Measurements from ENCODE around the gene GPX7. TPM values are rescaled to one million over a fixed set of nuclear protein-coding genes. Genes with fewer than 3 reads are reported as not detected.

The GPX7 gene
- total RNA-seq, 1 experiment from 2014 or later, result not detected

- Histone ChIP-seq H2AFZ (peak overlapping the region; percentile 95), H3K4me3 (peak overlapping the region; percentile 66), H3K4me1 (replicated peaks; ENCODE audit: insufficient read depth) (peaks cover 30% of the 10 kb centered on the region), H3K27me3 (ENCODE audit: insufficient read depth, low read depth) (no peaks in the 10 kb centered on the region), H3K27ac (peak overlapping the region; percentile 79), H4K20me1 (ENCODE audit: insufficient read depth) (peaks cover 17% of the 10 kb centered on the region; the same call in 1 of the 2 replicates), H3F3A (ENCODE audit: insufficient read depth, low read depth) (peaks cover 18% of the 10 kb centered on the region), H3K4me2 (peak overlapping the region; percentile 97), H3K9me2 (ENCODE audit: insufficient read depth) (no peaks in the 10 kb centered on the region), H3K36me3 (ENCODE audit: low read depth) (no peaks in the 10 kb centered on the region), H3K9me3 (ENCODE audit: insufficient read depth, low read depth) (no peaks in the 10 kb centered on the region), H3K79me2 (ENCODE audit: low read depth) (peaks cover 42% of the 10 kb centered on the region)
- POLR2A ChIA-PET (ENCODE audit: unreplicated experiment), result interaction anchor here (0.5 to 0.7 kb wide), 4 partner anchors 9 to 623 kb away, joined by 6 to 17 read pairs (median 8); no protein-coding TSS in a partner anchor
- BruUV-seq (replicated peaks), result no TSS peak
- DNase-seq, result peak; percentile 46 to 87
- CTCF ChIA-PET, result interaction anchor here (0.7 to 1.1 kb wide), 3 partner anchors 109 to 134 kb away, joined by 3 to 7 read pairs (median 4); no protein-coding TSS in a partner anchor
- TF ChIP-seq CTCF (conservative IDR thresholded peaks at IDR 0.05), result no peak
- no peak for TF ChIP-seq EZH2 (IDR thresholded peaks at IDR 0.05; ENCODE audit: low read depth)
- intact Hi-C loops (cut with micrococcal nuclease; ENCODE audit: unreplicated experiment), result loop anchor here (2.0 kb wide), 1 partner anchor 133 kb away; no protein-coding TSS in a partner anchor
These were observed 48.6 kb upstream of the GPX7 start for GRCh38 chr1:52553362-52554266.

GRCh38 chr1:52554267-52554640, 47.9 kb upstream of the GPX7 start:
- Histone ChIP-seq H4K20me1 (ENCODE audit: insufficient read depth) (peaks cover 16% of the 10 kb centered on the region; the same call in 1 of the 2 replicates), H3K9me3 (ENCODE audit: insufficient read depth, low read depth) (no peaks in the 10 kb centered on the region), H3K4me2 (peak overlapping the region; percentile 97), H3K27ac (no peak overlapping the region), H3K79me2 (ENCODE audit: low read depth) (peaks cover 35% of the 10 kb centered on the region), H3K27me3 (ENCODE audit: insufficient read depth, low read depth) (no peaks in the 10 kb centered on the region), H3F3A (ENCODE audit: insufficient read depth, low read depth) (peaks cover 18% of the 10 kb centered on the region), H2AFZ (peak overlapping the region; percentile 95), H3K36me3 (ENCODE audit: low read depth) (no peaks in the 10 kb centered on the region), H3K4me1 (replicated peaks; ENCODE audit: insufficient read depth) (peaks cover 30% of the 10 kb centered on the region), H3K4me3 (peak overlapping the region; percentile 66; the same call in 1 of the 2 replicates), H3K9me2 (ENCODE audit: insufficient read depth) (no peaks in the 10 kb centered on the region)
- no peak for DNase-seq
- intact Hi-C loops (cut with micrococcal nuclease; ENCODE audit: unreplicated experiment), result no loop called here
- BruUV-seq (replicated peaks), result TSS peak; percentile 72
- TF ChIP-seq EZH2 (IDR thresholded peaks at IDR 0.05; ENCODE audit: low read depth) (no peak), CTCF (conservative IDR thresholded peaks at IDR 0.05) (no peak)
- POLR2A ChIA-PET (ENCODE audit: unreplicated experiment), result no interaction called here
- CTCF ChIA-PET, result no interaction called here

GRCh38 chr1:52554756-52555155, 47.4 kb upstream of the GPX7 start:
- peak overlapping the region; percentile 97 for H3K4me2 ChIP-seq
- POLR2A ChIA-PET (ENCODE audit: unreplicated experiment), result interaction anchor here (0.7 kb wide), 1 partner anchor 135 kb away, joined by 5 read pairs; no protein-coding TSS in a partner anchor
- no TSS peak for BruUV-seq (replicated peaks)

More at GRCh38 chr1:52554756-52555155, 47.4 kb upstream of the GPX7 start:
- peaks cover 26% of the 10 kb centered on the region for H3K4me1 ChIP-seq (replicated peaks; ENCODE audit: insufficient read depth)
- H3K9me2 ChIP-seq (ENCODE audit: insufficient read depth), result no peaks in the 10 kb centered on the region
- intact Hi-C loops (cut with micrococcal nuclease; ENCODE audit: unreplicated experiment), result no loop called here
- H3K4me3 ChIP-seq, result no peak overlapping the region
- H4K20me1 ChIP-seq (ENCODE audit: insufficient read depth), result peaks cover 11% of the 10 kb centered on the region; the same call in 1 of the 2 replicates
- no peak overlapping the region for H3K27ac ChIP-seq
- no peaks in the 10 kb centered on the region for H3K36me3 ChIP-seq (ENCODE audit: low read depth)
- peak in 1 of 2 experiments; percentile 39 for DNase-seq
- TF ChIP-seq EZH2 (IDR thresholded peaks at IDR 0.05; ENCODE audit: low read depth) (no peak), CTCF (conservative IDR thresholded peaks at IDR 0.05) (no peak)
- no peak overlapping the region for H2AFZ ChIP-seq
- no peaks in the 10 kb centered on the region for H3K27me3 ChIP-seq (ENCODE audit: insufficient read depth, low read depth)
- no peaks in the 10 kb centered on the region for H3K9me3 ChIP-seq (ENCODE audit: insufficient read depth, low read depth)
- CTCF ChIA-PET, result no interaction called here
- peaks cover 30% of the 10 kb centered on the region for H3K79me2 ChIP-seq (ENCODE audit: low read depth)
- H3F3A ChIP-seq (ENCODE audit: insufficient read depth, low read depth), result peaks cover 18% of the 10 kb centered on the region
